Thoracic aorta (tissue), 2 donors: Measurements from ENCODE around the gene CEACAM21. TPM values are rescaled to one million over a fixed set of nuclear protein-coding genes. Genes with fewer than 3 reads are reported as not detected.

Source experiments
- ATAC-seq: fragments of 150-250 bp; one replicate; pipeline ENCODE4 v1.8.0; 2017; ENCODE audit warnings: low read depth; ENCODE audit not compliant: insufficient number of reproducible peaks, low FRiP score
- DNase-seq: peaks from one replicate; pipeline ENCODE4 v3.0.0-alpha.2; 2020; ENCODE audit warnings: low spot score
- H3K27ac ChIP-seq, 2 donors: fragments of 200-600 bp; sonication (generic); 1 replicate in 1 of 2; 2 replicates in 1 of 2; pipeline ENCODE4 v1.5.1; 2016; ENCODE audit warnings: mild to moderate bottlenecking in 2 of 2, moderate library complexity in 2 of 2
- H3K27me3 ChIP-seq: fragments of 200-600 bp; sonication (generic); replicated peaks from 2 replicates; pipeline ENCODE4 v1.6.0; 2016; ENCODE audit warnings: mild to moderate bottlenecking; ENCODE audit not compliant: insufficient read depth
- H3K36me3 ChIP-seq: fragments of 200-600 bp; sonication (generic); one replicate; pipeline ENCODE4 v1.5.1; 2016
- H3K4me1 ChIP-seq, 2 donors: fragments of 200-600 bp; sonication (generic); 1 replicate in 1 of 2; 2 replicates in 1 of 2; pipeline versions ENCODE4 v1.5.1 to v1.6.0; 2016; ENCODE audit warnings: low read depth in 2 of 2, mild to moderate bottlenecking in 1 of 2; ENCODE audit not compliant: control insufficient read depth in 1 of 2
- H3K4me3 ChIP-seq: fragments of 200-600 bp; sonication (generic); 2 replicates; pipeline ENCODE4 v1.5.1; 2016; ENCODE audit warnings: mild to moderate bottlenecking
- H3K9me3 ChIP-seq: fragments of 200-600 bp; sonication (generic); 2 replicates; pipeline ENCODE4 v1.5.1; 2016
- total RNA-seq, 2 donors: library from RNA; depleted of rRNA; stranded (reverse); fragments of >200 nt; gene quantifications; one replicate each; pipeline versions ENCODE4 v1.1.0 to v1.2.3, GENCODE V29; 2016
- TF ChIP-seq, protein P1 (sequence below): fragments of 200-600 bp; sonication (generic); IDR thresholded peaks from one replicate; pipeline ENCODE4 v1.5.1; 2019; ENCODE audit warnings: antibody characterized with exemption

Gene CEACAM21
- total RNA-seq, 2 donors from 2014 or later = 1.1 to 6.9 TPM

DNA sequence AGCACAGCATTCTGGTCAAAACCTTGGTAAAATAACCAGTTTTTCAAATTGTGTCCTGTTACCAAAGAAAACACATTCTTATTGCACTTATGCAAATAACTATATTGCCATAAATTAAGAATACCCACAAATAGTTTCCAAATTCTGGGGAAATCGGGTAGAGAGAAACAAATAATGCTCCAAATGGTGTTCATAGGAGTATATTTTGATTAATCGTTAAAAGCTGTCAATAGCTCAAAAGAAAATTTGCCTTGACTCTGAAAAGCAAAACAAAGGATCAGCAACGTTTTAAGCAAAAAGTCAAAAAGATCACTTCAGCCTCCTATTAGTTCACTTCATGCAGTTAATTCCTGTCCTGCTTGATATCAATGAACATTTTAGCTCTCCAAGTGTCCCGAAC lies 22.2 kb upstream of the CEACAM21 start:
- H3K4me3 ChIP-seq = no peak overlapping the region
- no peak for ATAC-seq
- no peaks in the 10 kb centered on the region for H3K36me3 ChIP-seq
- H3K27ac ChIP-seq = no peak overlapping the region
- TF ChIP-seq, protein P1, sequence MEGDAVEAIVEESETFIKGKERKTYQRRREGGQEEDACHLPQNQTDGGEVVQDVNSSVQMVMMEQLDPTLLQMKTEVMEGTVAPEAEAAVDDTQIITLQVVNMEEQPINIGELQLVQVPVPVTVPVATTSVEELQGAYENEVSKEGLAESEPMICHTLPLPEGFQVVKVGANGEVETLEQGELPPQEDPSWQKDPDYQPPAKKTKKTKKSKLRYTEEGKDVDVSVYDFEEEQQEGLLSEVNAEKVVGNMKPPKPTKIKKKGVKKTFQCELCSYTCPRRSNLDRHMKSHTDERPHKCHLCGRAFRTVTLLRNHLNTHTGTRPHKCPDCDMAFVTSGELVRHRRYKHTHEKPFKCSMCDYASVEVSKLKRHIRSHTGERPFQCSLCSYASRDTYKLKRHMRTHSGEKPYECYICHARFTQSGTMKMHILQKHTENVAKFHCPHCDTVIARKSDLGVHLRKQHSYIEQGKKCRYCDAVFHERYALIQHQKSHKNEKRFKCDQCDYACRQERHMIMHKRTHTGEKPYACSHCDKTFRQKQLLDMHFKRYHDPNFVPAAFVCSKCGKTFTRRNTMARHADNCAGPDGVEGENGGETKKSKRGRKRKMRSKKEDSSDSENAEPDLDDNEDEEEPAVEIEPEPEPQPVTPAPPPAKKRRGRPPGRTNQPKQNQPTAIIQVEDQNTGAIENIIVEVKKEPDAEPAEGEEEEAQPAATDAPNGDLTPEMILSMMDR = no peak
- H3K4me1 ChIP-seq = no peaks in the 10 kb centered on the region
- no peaks in the 10 kb centered on the region for H3K27me3 ChIP-seq
- DNase-seq = no peak
- H3K9me3 ChIP-seq = no peaks in the 10 kb centered on the region

DNA sequence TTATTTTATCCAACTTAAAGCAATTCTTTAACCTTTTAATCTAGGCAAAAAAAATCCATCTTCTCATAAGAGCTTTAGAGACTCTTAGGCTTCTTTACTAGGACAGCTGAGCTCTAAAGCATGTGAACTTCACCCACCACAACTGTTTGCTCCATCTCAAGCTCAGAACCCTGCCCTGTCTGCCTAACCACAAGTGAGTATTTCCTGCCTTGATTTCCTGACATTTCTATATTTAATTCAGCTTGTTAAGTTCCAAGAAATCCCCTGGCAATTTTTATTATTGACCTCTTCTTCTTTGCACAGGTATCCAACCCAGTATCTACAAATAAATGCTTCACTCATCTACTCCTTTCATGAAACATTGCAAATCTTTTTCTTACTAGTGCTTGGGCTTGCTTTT lies 21.1 kb upstream of the CEACAM21 start:
- H3K36me3 ChIP-seq = no peaks in the 10 kb centered on the region
- no peak overlapping the region for H3K27ac ChIP-seq
- ATAC-seq (no peak), DNase-seq (no peak)
- no peaks in the 10 kb centered on the region for H3K4me1 ChIP-seq
- no peaks in the 10 kb centered on the region for H3K9me3 ChIP-seq
- no peak overlapping the region for H3K4me3 ChIP-seq
- TF ChIP-seq, protein P1 = no peak
- no peaks in the 10 kb centered on the region for H3K27me3 ChIP-seq

DNA sequence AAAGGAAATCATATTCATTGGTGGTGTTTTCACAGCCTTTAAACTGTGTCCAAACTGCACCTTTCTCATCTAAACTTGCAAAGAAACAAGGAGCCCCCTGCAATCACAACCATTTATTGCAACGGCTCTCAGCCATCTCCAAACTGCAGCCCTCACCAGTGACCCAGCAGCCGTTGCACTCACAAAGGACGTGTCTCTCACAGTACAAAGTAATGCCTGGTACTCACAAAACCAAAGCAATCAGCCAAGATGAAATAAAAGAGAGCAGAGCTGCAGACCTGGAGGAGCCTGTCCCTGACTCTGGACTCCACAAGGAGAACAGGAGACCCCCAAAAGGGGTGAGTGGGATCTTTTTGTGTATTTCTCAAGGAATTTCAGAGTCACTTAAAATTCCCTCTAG lies 20.2 kb upstream of the CEACAM21 start:
- DNase-seq (no peak), ATAC-seq (no peak)
- no peak overlapping the region for H3K4me3 ChIP-seq
- no peaks in the 10 kb centered on the region for H3K36me3 ChIP-seq
- TF ChIP-seq, protein P1 = no peak
- H3K27me3 ChIP-seq = no peaks in the 10 kb centered on the region
- H3K4me1 ChIP-seq = no peaks in the 10 kb centered on the region
- H3K27ac ChIP-seq = no peak overlapping the region
- H3K9me3 ChIP-seq = no peaks in the 10 kb centered on the region

DNA sequence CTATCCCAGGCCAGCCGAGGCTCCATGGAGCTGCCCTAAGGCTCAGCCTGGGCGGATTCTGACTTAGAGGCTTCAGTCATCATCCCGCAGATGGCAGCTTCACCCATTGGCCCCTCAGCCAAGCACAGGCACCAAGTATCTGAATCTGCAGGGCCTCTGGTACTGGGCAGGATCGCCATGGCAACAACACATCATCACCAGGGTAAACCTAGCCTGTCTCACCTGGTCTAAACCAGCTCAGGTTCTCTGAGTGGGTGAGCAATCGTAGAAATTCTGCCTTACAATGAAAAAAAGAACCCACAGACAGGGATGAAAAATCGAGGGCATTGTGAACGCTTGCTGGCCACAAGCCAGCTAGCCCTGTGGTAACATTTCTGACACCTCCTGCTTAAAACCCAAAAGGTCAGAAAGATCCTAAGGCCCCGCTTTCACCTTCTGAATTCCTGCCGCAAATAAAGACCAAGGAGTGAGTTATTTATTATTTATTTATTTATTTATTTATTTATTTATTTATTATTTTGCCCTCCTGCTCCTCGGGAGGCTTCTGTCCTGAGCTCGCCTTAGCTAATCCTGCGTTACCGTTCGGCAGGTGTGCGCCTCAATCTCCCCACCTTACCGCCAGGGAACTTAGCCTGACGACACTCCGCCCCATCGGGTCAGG lies 12.0 kb upstream of the CEACAM21 start:
- H3K4me3 ChIP-seq = peak overlapping the region; percentile 54
- ATAC-seq = no peak
- DNase-seq = no peak
- H3K36me3 ChIP-seq = no peaks in the 10 kb centered on the region
- TF ChIP-seq, protein P1 = no peak
- H3K27ac ChIP-seq = no peak overlapping the region
- no peaks in the 10 kb centered on the region for H3K27me3 ChIP-seq
- H3K9me3 ChIP-seq = no peaks in the 10 kb centered on the region
- no peaks in the 10 kb centered on the region for H3K4me1 ChIP-seq

DNA sequence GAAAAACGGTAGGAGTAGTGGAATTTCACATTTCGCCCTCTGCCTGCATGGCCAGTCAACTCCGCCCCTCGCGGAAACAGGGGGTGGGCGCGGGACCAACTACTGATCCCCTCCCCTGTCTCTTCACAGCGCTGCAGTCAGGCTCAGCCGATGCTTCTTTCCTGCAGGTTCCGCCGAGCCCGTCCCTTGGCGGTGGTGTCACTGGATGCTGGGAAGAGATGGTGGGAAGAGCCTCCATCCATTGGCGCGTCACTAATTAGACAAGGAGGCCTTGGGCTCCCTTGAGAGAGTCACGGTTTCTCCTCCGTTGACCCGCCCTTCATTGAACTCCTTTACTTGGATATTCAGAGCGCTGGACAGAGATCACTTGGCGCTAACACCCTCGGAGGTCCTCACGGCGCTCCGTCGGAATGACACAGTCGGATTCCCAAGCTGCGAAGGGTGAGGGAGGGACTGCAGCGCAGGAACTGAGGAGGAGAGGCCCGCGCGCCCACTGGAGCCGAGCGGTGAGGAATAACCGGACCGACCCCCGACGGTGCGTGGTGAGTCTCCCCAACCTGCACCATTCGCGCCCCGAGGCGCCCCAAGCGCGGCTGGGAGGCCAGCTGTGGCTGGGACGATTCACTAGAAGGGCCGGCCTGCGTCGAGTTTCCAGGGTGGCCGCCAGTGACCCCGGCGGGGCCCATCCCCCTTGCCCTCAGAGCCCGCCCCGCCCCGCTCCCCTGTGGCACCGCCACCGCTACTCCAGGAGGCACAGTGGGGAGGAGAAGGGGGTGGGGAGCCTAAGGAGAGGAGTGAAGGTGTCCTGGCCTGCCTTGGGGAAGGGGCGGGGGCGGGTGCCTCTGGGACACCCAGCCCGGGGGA lies 11.2 kb upstream of the CEACAM21 start:
- no peak for ATAC-seq
- Histone ChIP-seq H3K27me3 (no peaks in the 10 kb centered on the region), H3K4me3 (peak overlapping the region; percentile 54), H3K36me3 (no peaks in the 10 kb centered on the region), H3K27ac (no peak overlapping the region), H3K9me3 (no peaks in the 10 kb centered on the region), H3K4me1 (no peaks in the 10 kb centered on the region)
- TF ChIP-seq, protein P1 = no peak
- DNase-seq = no peak
